ENCODE measurements around the gene ARHGAP15. TPM values are rescaled to one million over a fixed set of nuclear protein-coding genes. Genes with fewer than 3 reads are reported as not detected.

Gene ARHGAP15
- total and polyA plus RNA-seq, 9 donors: 6.7 to 21.0 (median 9.7) TPM

DNA sequence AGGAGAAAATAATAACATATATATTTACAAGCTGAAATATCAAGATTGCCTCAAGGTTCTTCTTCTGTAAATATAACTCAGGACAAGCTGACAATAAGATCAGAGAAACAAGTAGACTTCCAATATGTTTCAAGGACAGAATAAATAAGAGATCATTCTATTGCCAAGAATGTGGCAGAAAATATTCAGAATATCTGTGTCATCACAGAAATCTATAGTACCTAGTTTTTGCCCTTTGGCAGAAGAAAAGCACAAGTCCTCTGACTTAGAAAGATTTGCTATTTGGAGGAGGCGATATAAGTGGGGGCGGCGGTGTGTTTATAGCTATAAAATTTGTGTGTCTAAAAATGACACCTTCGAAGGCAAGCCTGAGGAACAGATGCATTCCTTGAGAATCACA lies 34.3 kb downstream of the ARHGAP15 start:
- 100% methylated on average over 1 of the region's 4 CpGs for WGBS (ENCODE audit: insufficient coverage)
- Histone ChIP-seq H3K4me3 (ENCODE audit: low read length) (no peak overlapping the region), H3K27ac (ENCODE audit: low read length) (no peak overlapping the region), H3K4me1 (ENCODE audit: control insufficient read depth, insufficient read depth, low read length) (no peaks in the 10 kb centered on the region), H3K36me3 (ENCODE audit: control insufficient read depth, insufficient read depth, low read length) (no peaks in the 10 kb centered on the region), H3K9me3 (replicated peaks; ENCODE audit: control insufficient read depth, low read depth, low read length) (no peaks in the 10 kb centered on the region), H3K27me3 (ENCODE audit: control insufficient read depth, insufficient read depth, low read length) (no peaks in the 10 kb centered on the region)
- no peak for DNase-seq

DNA sequence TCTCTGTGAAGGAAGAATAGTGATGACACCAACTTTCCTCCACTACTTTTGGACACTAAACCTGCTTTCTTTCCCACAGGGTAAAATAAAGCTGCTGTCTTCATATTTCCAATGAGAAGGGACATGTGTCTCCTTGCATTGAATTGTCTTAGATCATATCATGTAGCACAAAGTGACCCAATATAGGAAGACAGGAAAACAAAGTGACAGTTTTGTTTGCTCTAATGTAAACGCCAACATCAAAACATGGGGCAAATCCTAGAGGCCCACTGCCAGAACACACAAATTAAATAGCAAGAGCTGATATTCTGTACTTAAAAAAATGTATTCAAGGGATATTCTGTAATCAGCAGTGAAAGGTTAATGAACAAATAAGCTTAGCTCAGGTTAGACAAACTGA lies 36.1 kb downstream of the ARHGAP15 start:
- no peaks in the 10 kb centered on the region for H3K36me3 ChIP-seq (ENCODE audit: control insufficient read depth, insufficient read depth, low read length)
- no peak overlapping the region for H3K27ac ChIP-seq (ENCODE audit: low read length)
- no peak for DNase-seq
- no peaks in the 10 kb centered on the region for H3K4me1 ChIP-seq (ENCODE audit: control insufficient read depth, insufficient read depth, low read length)
- H3K4me3 ChIP-seq (ENCODE audit: low read length): no peak overlapping the region
- no CpG with 5 or more reads among the region's 1 CpG for WGBS (ENCODE audit: insufficient coverage)
- no peaks in the 10 kb centered on the region for H3K9me3 ChIP-seq (replicated peaks; ENCODE audit: control insufficient read depth, low read depth, low read length)
- no peaks in the 10 kb centered on the region for H3K27me3 ChIP-seq (ENCODE audit: control insufficient read depth, insufficient read depth, low read length)

DNA sequence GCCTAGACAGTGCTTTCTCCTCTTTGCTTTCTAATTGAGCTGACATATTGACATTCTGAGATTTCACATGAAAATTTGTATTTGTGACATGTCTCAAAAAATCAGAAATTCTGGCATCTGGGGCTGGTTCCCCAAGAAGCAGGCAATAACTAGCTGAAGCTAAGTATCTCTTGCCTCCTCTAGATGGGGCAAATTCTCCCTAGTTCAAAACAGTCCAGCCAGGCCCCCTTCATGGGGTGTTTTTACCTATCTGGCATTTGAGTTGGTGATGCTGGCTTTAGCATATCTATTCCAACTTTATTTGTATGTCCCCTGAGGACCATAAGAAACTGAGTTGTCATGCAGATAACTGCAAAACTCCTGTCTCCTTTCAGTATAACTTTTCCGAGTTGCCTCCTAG lies 39.9 kb downstream of the ARHGAP15 start:
- no CpG with 5 or more reads among the region's 1 CpG for WGBS (ENCODE audit: insufficient coverage)
- no peak for DNase-seq
- Histone ChIP-seq H3K27me3 (ENCODE audit: control insufficient read depth, insufficient read depth, low read length) (no peaks in the 10 kb centered on the region), H3K36me3 (ENCODE audit: control insufficient read depth, insufficient read depth, low read length) (no peaks in the 10 kb centered on the region), H3K4me1 (ENCODE audit: control insufficient read depth, insufficient read depth, low read length) (no peaks in the 10 kb centered on the region), H3K27ac (ENCODE audit: low read length) (no peak overlapping the region), H3K9me3 (replicated peaks; ENCODE audit: control insufficient read depth, low read depth, low read length) (no peaks in the 10 kb centered on the region), H3K4me3 (ENCODE audit: low read length) (no peak overlapping the region)

DNA sequence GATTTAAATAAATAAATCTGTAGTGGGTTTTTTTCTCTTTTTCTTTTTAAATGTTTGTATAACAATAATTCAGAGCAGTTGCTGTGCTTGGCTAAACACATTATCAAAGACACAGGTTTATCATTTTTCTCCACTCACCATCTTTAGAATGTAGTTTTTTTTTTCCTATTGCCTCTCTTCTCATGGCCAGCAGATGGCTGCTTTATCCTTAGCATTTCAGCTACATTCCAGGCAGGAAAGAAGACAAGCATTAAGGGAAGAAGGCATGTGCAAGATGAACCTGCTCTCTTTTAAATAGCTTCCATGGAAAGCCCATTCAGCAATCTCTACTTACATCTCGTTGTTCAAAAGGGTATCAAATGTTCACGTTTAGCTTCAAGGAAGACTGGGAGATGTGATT lies 42.6 kb downstream of the ARHGAP15 start:
- DNase-seq: peak; percentile 44
- no peaks in the 10 kb centered on the region for H3K27me3 ChIP-seq (ENCODE audit: control insufficient read depth, insufficient read depth, low read length)
- WGBS (ENCODE audit: insufficient coverage): 80% methylated on average over 1 of the region's 2 CpGs
- H3K9me3 ChIP-seq (replicated peaks; ENCODE audit: control insufficient read depth, low read depth, low read length): no peaks in the 10 kb centered on the region
- no peaks in the 10 kb centered on the region for H3K4me1 ChIP-seq (ENCODE audit: control insufficient read depth, insufficient read depth, low read length)
- H3K27ac ChIP-seq (ENCODE audit: low read length): no peak overlapping the region
- no peaks in the 10 kb centered on the region for H3K36me3 ChIP-seq (ENCODE audit: control insufficient read depth, insufficient read depth, low read length)
- H3K4me3 ChIP-seq (ENCODE audit: low read length): no peak overlapping the region

GRCh38 chr2:143175438-143175837 lies 46.2 kb downstream of the ARHGAP15 start:
- Histone ChIP-seq H3K27me3 (ENCODE audit: control insufficient read depth, insufficient read depth, low read length) (no peaks in the 10 kb centered on the region), H3K4me3 (ENCODE audit: low read length) (no peak overlapping the region), H3K9me3 (replicated peaks; ENCODE audit: control insufficient read depth, low read depth, low read length) (no peaks in the 10 kb centered on the region), H3K27ac (ENCODE audit: low read length) (no peak overlapping the region), H3K4me1 (ENCODE audit: control insufficient read depth, insufficient read depth, low read length) (no peaks in the 10 kb centered on the region), H3K36me3 (ENCODE audit: control insufficient read depth, insufficient read depth, low read length) (no peaks in the 10 kb centered on the region)
- WGBS (ENCODE audit: insufficient coverage): no CpG with 5 or more reads among the region's 2 CpGs
- no peak for DNase-seq

DNA sequence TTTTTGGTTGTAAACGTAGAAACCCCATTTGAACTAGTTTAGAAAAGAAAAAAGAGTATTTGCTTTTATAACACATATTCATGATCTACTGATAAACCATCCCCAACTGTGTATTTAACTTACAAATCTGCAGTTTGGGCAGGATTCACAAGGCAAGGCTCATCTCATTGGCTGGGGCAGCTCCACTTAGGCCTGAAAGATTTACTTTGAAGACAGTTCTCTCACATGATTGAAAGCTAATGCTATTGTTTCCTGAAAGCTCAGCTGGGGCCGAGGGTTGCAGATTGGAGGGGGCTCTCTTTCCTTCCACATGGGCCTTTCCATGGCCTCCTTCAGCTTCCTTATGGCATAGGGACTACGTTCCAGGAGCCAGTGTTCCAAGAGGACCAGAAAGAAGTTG lies 47.4 kb downstream of the ARHGAP15 start:
- no CpG with 5 or more reads among the region's 3 CpGs for WGBS (ENCODE audit: insufficient coverage)
- no peak for DNase-seq
- Histone ChIP-seq H3K36me3 (ENCODE audit: control insufficient read depth, insufficient read depth, low read length) (no peaks in the 10 kb centered on the region), H3K4me1 (ENCODE audit: control insufficient read depth, insufficient read depth, low read length) (no peaks in the 10 kb centered on the region), H3K9me3 (replicated peaks; ENCODE audit: control insufficient read depth, low read depth, low read length) (peaks cover 4% of the 10 kb centered on the region), H3K27me3 (ENCODE audit: control insufficient read depth, insufficient read depth, low read length) (no peaks in the 10 kb centered on the region), H3K27ac (ENCODE audit: low read length) (no peak overlapping the region), H3K4me3 (ENCODE audit: low read length) (no peak overlapping the region)

DNA sequence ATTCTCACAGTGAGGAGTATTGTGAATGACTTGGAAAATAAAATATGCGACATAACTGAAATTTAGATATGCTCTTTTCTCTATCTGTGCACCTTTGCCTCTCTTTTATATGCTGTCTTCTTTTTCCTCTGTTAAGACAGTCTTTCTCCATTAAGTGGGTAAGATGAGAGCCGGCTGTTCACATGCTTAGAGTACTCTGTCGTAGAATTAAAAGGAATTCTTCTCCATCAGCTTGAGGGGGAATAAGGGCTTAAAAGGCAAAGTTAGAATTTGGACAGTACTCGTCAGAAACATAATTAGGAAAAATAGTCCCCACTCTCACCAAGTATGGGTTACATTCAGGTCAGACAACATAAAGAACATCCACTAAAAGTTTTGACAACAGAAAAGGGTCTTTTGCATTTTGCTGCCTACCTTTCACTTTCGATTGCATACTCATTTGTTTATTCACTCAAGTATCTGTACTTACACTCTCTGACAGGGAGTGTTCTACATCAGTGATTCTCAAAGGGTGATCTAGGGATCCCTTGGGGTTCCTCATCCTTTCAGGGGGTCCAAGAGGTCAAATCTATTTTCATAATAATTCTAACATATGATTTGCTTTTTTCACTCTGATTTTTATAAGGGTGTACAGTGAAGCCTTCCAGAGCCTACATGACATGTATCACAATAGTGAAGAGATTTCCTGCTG lies 48.0 kb downstream of the ARHGAP15 start:
- Histone ChIP-seq H3K4me3 (ENCODE audit: low read length) (no peak overlapping the region), H3K9me3 (replicated peaks; ENCODE audit: control insufficient read depth, low read depth, low read length) (peaks cover 6% of the 10 kb centered on the region), H3K4me1 (ENCODE audit: control insufficient read depth, insufficient read depth, low read length) (no peaks in the 10 kb centered on the region), H3K36me3 (ENCODE audit: control insufficient read depth, insufficient read depth, low read length) (no peaks in the 10 kb centered on the region), H3K27ac (ENCODE audit: low read length) (no peak overlapping the region), H3K27me3 (ENCODE audit: control insufficient read depth, insufficient read depth, low read length) (no peaks in the 10 kb centered on the region)
- WGBS (ENCODE audit: insufficient coverage): no CpG with 5 or more reads among the region's 5 CpGs
- DNase-seq: peak; percentile 4

DNA sequence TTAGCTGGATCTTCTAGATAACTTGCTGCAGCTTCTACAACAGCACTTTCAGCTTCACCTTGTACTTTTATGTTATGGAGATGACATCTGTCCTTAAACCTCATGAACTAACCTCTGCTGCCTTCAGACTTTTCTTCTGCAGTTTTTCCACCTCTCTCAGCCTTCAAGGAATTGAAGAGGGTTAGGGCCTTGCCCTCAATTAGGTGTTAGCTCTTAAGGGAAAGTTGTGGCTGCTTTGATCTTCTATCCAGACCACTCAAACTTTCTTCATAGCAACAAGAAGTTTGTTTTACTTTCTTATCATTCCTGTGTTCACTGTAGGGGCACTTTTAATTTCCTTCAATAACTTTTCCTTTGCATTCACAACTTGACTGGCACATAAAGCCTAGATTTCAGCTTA lies 52.3 kb downstream of the ARHGAP15 start:
- DNase-seq: no peak
- no peaks in the 10 kb centered on the region for H3K36me3 ChIP-seq (ENCODE audit: control insufficient read depth, insufficient read depth, low read length)
- H3K9me3 ChIP-seq (replicated peaks; ENCODE audit: control insufficient read depth, low read depth, low read length): peaks cover 6% of the 10 kb centered on the region
- H3K4me1 ChIP-seq (ENCODE audit: control insufficient read depth, insufficient read depth, low read length): no peaks in the 10 kb centered on the region
- H3K4me3 ChIP-seq (ENCODE audit: low read length): no peak overlapping the region
- H3K27me3 ChIP-seq (ENCODE audit: control insufficient read depth, insufficient read depth, low read length): no peaks in the 10 kb centered on the region
- no peak overlapping the region for H3K27ac ChIP-seq (ENCODE audit: low read length)

GRCh38 chr2:143182649-143183048 lies 53.4 kb downstream of the ARHGAP15 start:
- Histone ChIP-seq H3K27me3 (ENCODE audit: control insufficient read depth, insufficient read depth, low read length) (no peaks in the 10 kb centered on the region), H3K27ac (ENCODE audit: low read length) (no peak overlapping the region), H3K36me3 (ENCODE audit: control insufficient read depth, insufficient read depth, low read length) (no peaks in the 10 kb centered on the region), H3K4me1 (ENCODE audit: control insufficient read depth, insufficient read depth, low read length) (no peaks in the 10 kb centered on the region), H3K9me3 (replicated peaks; ENCODE audit: control insufficient read depth, low read depth, low read length) (peaks cover 6% of the 10 kb centered on the region), H3K4me3 (ENCODE audit: low read length) (no peak overlapping the region)
- no peak for DNase-seq
- 100% methylated on average over 1 of the region's 2 CpGs for WGBS (ENCODE audit: insufficient coverage)

- WGBS (ENCODE audit: insufficient coverage): 67% methylated on average over 1 of the region's 5 CpGs
- H3K36me3 ChIP-seq (ENCODE audit: control insufficient read depth, insufficient read depth, low read length): no peaks in the 10 kb centered on the region
- no peak for DNase-seq
- H3K27ac ChIP-seq (ENCODE audit: low read length): no peak overlapping the region
- no peaks in the 10 kb centered on the region for H3K4me1 ChIP-seq (ENCODE audit: control insufficient read depth, insufficient read depth, low read length)
- peaks cover 6% of the 10 kb centered on the region for H3K9me3 ChIP-seq (replicated peaks; ENCODE audit: control insufficient read depth, low read depth, low read length)
- H3K27me3 ChIP-seq (ENCODE audit: control insufficient read depth, insufficient read depth, low read length): no peaks in the 10 kb centered on the region
- no peak overlapping the region for H3K4me3 ChIP-seq (ENCODE audit: low read length)
Observed at GRCh38 chr2:143183804-143184463, 54.7 kb downstream of the ARHGAP15 start.
